ENCODE measurements around the gene UTP4. TPM values are rescaled to one million over a fixed set of nuclear protein-coding genes. Genes with fewer than 3 reads are reported as not detected.

UTP4 gene
- total RNA-seq, 2 donors from 2014 or later = 9.2 to 12.2 TPM

DNA sequence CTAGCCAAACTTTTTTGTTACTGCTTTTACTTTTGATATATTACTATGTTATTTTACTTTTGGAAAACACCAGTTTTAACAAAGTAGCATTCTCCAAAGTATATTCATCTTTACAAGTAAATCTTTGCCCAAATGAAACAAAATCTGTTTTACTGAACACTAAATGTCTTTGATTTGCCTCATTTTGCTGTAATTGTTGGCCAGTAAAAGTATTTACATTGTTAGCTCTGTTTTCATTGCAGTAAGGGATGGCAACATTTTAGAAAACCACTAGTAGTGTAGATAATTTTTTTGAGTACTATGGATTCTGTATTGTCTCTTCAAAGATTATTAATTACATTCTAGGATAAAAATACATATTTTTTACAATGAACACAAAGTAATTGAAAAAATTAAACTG lies 65.1 kb downstream of the UTP4 start:
- intact Hi-C loops (cut with DNase I) = no loop called here
- H3K27me3 ChIP-seq = no peaks in the 10 kb centered on the region
- H3K27ac ChIP-seq = no peak overlapping the region
- TF ChIP-seq POLR2A (IDR thresholded peaks at IDR 0.05) (no peak), CTCF (IDR thresholded peaks at IDR 0.05) (no peak)
- no peaks in the 10 kb centered on the region for H3K9me3 ChIP-seq
- no peak overlapping the region for H3K4me3 ChIP-seq
- DNase-seq (no peak), ATAC-seq (no peak)
- H3K4me1 ChIP-seq = peaks cover 30% of the 10 kb centered on the region
- H3K36me3 ChIP-seq (replicated peaks in 1 of 2; ENCODE audit: insufficient read depth in 1 of 2, low read depth in 2 of 2) = no peaks in the 10 kb centered on the region

DNA sequence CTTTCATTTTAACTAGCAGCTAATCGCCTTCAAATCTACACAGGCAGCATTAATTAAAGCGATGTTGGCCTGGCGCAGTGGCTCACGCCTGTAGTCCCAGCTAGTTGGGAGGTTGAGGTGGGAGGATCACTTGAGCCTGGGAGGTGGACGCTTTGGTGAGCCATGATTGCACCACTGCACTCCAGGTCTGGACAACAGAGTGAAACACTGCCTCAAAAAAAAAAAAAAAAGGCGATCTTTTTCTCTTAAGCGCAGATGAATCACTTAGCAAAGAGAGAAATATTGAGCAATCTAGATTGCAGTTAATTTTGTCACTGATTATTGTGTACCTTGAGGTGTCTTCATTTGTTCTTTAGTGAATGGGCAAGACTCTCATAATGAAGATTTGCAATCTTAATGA lies 66.9 kb downstream of the UTP4 start:
- ATAC-seq (no peak), DNase-seq (no peak)
- Histone ChIP-seq H3K36me3 (replicated peaks in 1 of 2; ENCODE audit: insufficient read depth in 1 of 2, low read depth in 2 of 2) (no peaks in the 10 kb centered on the region), H3K4me3 (no peak overlapping the region), H3K27me3 (no peaks in the 10 kb centered on the region), H3K27ac (no peak overlapping the region), H3K4me1 (peaks cover 15% of the 10 kb centered on the region), H3K9me3 (no peaks in the 10 kb centered on the region)
- intact Hi-C loops (cut with DNase I) = no loop called here
- 93 to 94% methylated on average over 7 of the region's 7 CpGs for WGBS, 2 donors
- TF ChIP-seq POLR2A (IDR thresholded peaks at IDR 0.05) (no peak), CTCF (IDR thresholded peaks at IDR 0.05) (no peak)

GRCh38 chr16:69201291-69201690 lies 68.8 kb downstream of the UTP4 start:
- TF ChIP-seq CTCF (IDR thresholded peaks at IDR 0.05) (no peak), POLR2A (IDR thresholded peaks at IDR 0.05) (no peak)
- ATAC-seq (no peak), DNase-seq (no peak)
- H3K4me3 ChIP-seq = no peak overlapping the region
- H3K4me1 ChIP-seq = peaks cover 4% of the 10 kb centered on the region
- H3K36me3 ChIP-seq (replicated peaks in 1 of 2; ENCODE audit: insufficient read depth in 1 of 2, low read depth in 2 of 2) = no peaks in the 10 kb centered on the region
- intact Hi-C loops (cut with DNase I) = no loop called here
- 57 to 62% methylated on average over 2 of the region's 2 CpGs for WGBS, 2 donors
- no peaks in the 10 kb centered on the region for H3K9me3 ChIP-seq
- H3K27me3 ChIP-seq = no peaks in the 10 kb centered on the region
- H3K27ac ChIP-seq = no peak overlapping the region

DNA sequence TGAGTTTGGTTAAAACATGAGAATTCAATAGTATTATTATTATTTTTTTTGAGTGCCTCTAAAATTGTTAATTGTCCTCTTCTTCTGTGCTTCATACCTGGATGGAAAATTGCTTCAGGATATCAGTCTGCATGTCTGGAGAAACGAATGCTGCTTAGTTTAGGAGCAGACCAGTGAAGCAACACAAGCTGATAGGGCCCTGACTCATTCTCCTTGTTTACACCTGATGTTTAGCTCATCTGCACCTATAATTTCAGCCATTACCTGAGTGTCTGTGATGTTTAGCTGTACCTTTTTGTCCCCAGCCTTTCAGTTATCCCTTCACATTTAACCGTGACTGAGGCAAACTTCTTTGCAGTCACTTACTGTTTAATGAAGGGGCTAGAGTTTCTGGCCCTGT lies 69.3 kb downstream of the UTP4 start:
- intact Hi-C loops (cut with DNase I) = no loop called here
- Histone ChIP-seq H3K4me3 (no peak overlapping the region), H3K27me3 (no peaks in the 10 kb centered on the region), H3K36me3 (replicated peaks in 1 of 2; ENCODE audit: insufficient read depth in 1 of 2, low read depth in 2 of 2) (no peaks in the 10 kb centered on the region), H3K27ac (no peak overlapping the region), H3K9me3 (no peaks in the 10 kb centered on the region), H3K4me1 (peaks cover 4% of the 10 kb centered on the region)
- DNase-seq (no peak), ATAC-seq (no peak)
- WGBS, 2 donors = 53 to 56% methylated on average over 2 of the region's 2 CpGs
- TF ChIP-seq CTCF (IDR thresholded peaks at IDR 0.05) (no peak), POLR2A (IDR thresholded peaks at IDR 0.05) (no peak)

GRCh38 chr16:69204172-69204571 lies 71.7 kb downstream of the UTP4 start:
- Histone ChIP-seq H3K4me1 (peaks cover 4% of the 10 kb centered on the region), H3K9me3 (no peaks in the 10 kb centered on the region), H3K27ac (no peak overlapping the region), H3K4me3 (no peak overlapping the region), H3K27me3 (no peaks in the 10 kb centered on the region), H3K36me3 (replicated peaks in 1 of 2; ENCODE audit: insufficient read depth in 1 of 2, low read depth in 2 of 2) (no peaks in the 10 kb centered on the region)
- intact Hi-C loops (cut with DNase I) = no loop called here
- ATAC-seq (no peak), DNase-seq (no peak)
- TF ChIP-seq POLR2A (IDR thresholded peaks at IDR 0.05) = no peak
- TF ChIP-seq CTCF (IDR thresholded peaks at IDR 0.05) = no peak
